Osteoblast (primary cell): ENCODE measurements around the gene GZMM. TPM values are rescaled to one million over a fixed set of nuclear protein-coding genes. Genes with fewer than 3 reads are reported as not detected.
"Not testable (repeated sequence)": the region's sequence is repeated elsewhere in the genome, so short reads cannot be mapped to it uniquely, and the experiment has no call there.

Experiments
- DNase-seq: peaks from one replicate; pipeline ENCODE4 v3.0.0; 2011; ENCODE audit warnings: low spot score, mixed read lengths; ENCODE audit not compliant: insufficient read length; ENCODE audit errors: missing footprints
- H2AFZ ChIP-seq: 2 replicates; pipeline ENCODE4 v1.6.0; 2011; ENCODE audit warnings: mild to moderate bottlenecking, low read length
- H3K27ac ChIP-seq: 2 replicates; pipeline ENCODE4 v1.5.1; 2011; ENCODE audit warnings: mild to moderate bottlenecking, low read depth, low read length, moderate library complexity
- H3K27me3 ChIP-seq: 2 replicates; pipeline ENCODE4 v1.6.0; 2012; ENCODE audit warnings: mild to moderate bottlenecking, control low read depth, inconsistent platforms, low read length, moderate library complexity; ENCODE audit not compliant: insufficient read depth
- H3K36me3 ChIP-seq: 2 replicates; pipeline ENCODE4 v1.5.1; 2011; ENCODE audit warnings: mild to moderate bottlenecking, low read length, control low read depth, moderate library complexity; ENCODE audit not compliant: insufficient read depth
- H3K4me1 ChIP-seq: 2 replicates; pipeline ENCODE4 v1.5.1; 2011; ENCODE audit warnings: mild to moderate bottlenecking, low read length, control low read depth, moderate library complexity; ENCODE audit not compliant: insufficient read depth
- H3K4me2 ChIP-seq: 2 replicates; pipeline ENCODE4 v1.6.0; 2011; ENCODE audit warnings: mild to moderate bottlenecking, low read length; ENCODE audit not compliant: insufficient read depth
- H3K4me3 ChIP-seq: fragments of 200-600 bp; sonication (generic); 3 replicates; pipeline ENCODE4 v1.5.1; 2012; ENCODE audit warnings: mild to moderate bottlenecking, low read length, inconsistent platforms; ENCODE audit not compliant: insufficient read depth
- H3K79me2 ChIP-seq: 2 replicates; pipeline ENCODE4 v1.6.0; 2012; ENCODE audit warnings: mild to moderate bottlenecking, low read length, control low read depth, inconsistent platforms; ENCODE audit not compliant: insufficient read depth
- H3K9me3 ChIP-seq: 2 replicates; pipeline ENCODE4 v1.5.1; 2011; ENCODE audit warnings: low read depth, low read length, control low read depth
- H4K20me1 ChIP-seq: 2 replicates; pipeline ENCODE4 v1.6.0; 2012; ENCODE audit warnings: mild to moderate bottlenecking, low read length, control low read depth; ENCODE audit not compliant: insufficient read depth
- CTCF ChIP-seq: IDR thresholded peaks from 2 replicates; pipeline ENCODE4 v1.5.1; 2011; ENCODE audit warnings: mild to moderate bottlenecking, low read depth, low read length, moderate library complexity; ENCODE audit errors: extremely low read depth
- total RNA-seq: library from RNA; depleted of rRNA; stranded (reverse); fragments of >200 nt; gene quantifications from 2 replicates; pipeline ENCODE4 v1.2.3, GENCODE V29; 2012

Gene GZMM
- total RNA-seq, 1 donor, result under 0.01 TPM

- no peak for TF ChIP-seq CTCF
- no peaks in the 10 kb centered on the region for H3K9me3 ChIP-seq
- peak; percentile 88 for DNase-seq
- peaks cover 29% of the 10 kb centered on the region for H3K4me1 ChIP-seq
- no peak overlapping the region for H2AFZ ChIP-seq
- peaks cover 13% of the 10 kb centered on the region for H3K36me3 ChIP-seq
- peaks cover 34% of the 10 kb centered on the region for H3K79me2 ChIP-seq
- peaks cover 2% of the 10 kb centered on the region for H3K27me3 ChIP-seq
- peaks cover 55% of the 10 kb centered on the region for H4K20me1 ChIP-seq
- no peak overlapping the region for H3K4me2 ChIP-seq
- peak overlapping the region; percentile 39 for H3K27ac ChIP-seq
- H3K4me3 ChIP-seq, result no peak overlapping the region
Measured at GRCh38 chr19:583198-583967, 39.5 kb downstream of the GZMM start.

- Histone ChIP-seq H3K4me3 (no peak overlapping the region), H3K79me2 (peaks cover 29% of the 10 kb centered on the region), H3K27me3 (peaks cover 7% of the 10 kb centered on the region), H3K4me2 (no peak overlapping the region), H3K9me3 (no peaks in the 10 kb centered on the region), H3K4me1 (peaks cover 34% of the 10 kb centered on the region), H3K27ac (no peak overlapping the region), H3K36me3 (peaks cover 13% of the 10 kb centered on the region), H2AFZ (no peak overlapping the region), H4K20me1 (peaks cover 53% of the 10 kb centered on the region)
- TF ChIP-seq CTCF, result no peak
- DNase-seq, result no peak
Measured at GRCh38 chr19:583968-584239, 40.1 kb downstream of the GZMM start.

GRCh38 chr19:584240-585001, 40.6 kb downstream of the GZMM start:
- H2AFZ ChIP-seq, result no peak overlapping the region
- TF ChIP-seq CTCF, result peak; percentile 80

DNA sequence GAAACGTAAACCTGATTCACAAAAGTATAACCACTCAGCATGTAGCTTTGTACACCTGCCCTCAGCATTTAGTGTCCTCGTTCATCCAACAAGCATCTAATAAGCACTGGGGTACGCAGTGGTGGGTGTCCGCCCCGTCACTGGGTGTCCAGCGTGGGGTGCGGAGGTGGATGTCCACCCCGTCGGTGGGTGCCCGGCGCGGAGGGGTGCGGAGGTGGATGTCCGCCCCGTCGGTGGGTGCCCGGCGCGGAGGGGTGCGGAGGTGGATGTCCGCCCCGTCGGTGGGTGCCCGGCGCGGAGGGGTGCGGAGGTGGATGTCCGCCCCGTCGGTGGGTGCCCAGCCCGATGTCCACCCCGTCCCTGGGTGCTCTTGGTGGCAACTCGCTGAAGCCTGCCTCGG, 41.3 kb downstream of the GZMM start:
- not testable (repeated sequence) for H3K27ac ChIP-seq
- Histone ChIP-seq H3K79me2 (peaks cover 17% of the 10 kb centered on the region), H4K20me1 (peaks cover 45% of the 10 kb centered on the region)

More at GRCh38 chr19:584240-585001, 40.6 kb downstream of the GZMM start:
- DNase-seq, result peak; percentile 98
- peaks cover 34% of the 10 kb centered on the region for H3K4me1 ChIP-seq
- peaks cover 52% of the 10 kb centered on the region for H4K20me1 ChIP-seq
- H3K27ac ChIP-seq, result no peak overlapping the region
- H3K4me3 ChIP-seq, result no peak overlapping the region
- H3K9me3 ChIP-seq, result no peaks in the 10 kb centered on the region
- peaks cover 12% of the 10 kb centered on the region for H3K27me3 ChIP-seq
- no peak overlapping the region for H3K4me2 ChIP-seq
- H3K36me3 ChIP-seq, result peaks cover 13% of the 10 kb centered on the region
- peaks cover 24% of the 10 kb centered on the region for H3K79me2 ChIP-seq

More for the DNA sequence above, 41.3 kb downstream of the GZMM start:
- H3K27me3 ChIP-seq, result peaks cover 13% of the 10 kb centered on the region
- H3K4me2 ChIP-seq, DNase-seq, H2AFZ ChIP-seq, H3K9me3 ChIP-seq, H3K4me3 ChIP-seq: not testable (repeated sequence)
- peaks cover 13% of the 10 kb centered on the region for H3K36me3 ChIP-seq
- H3K4me1 ChIP-seq, result peaks cover 34% of the 10 kb centered on the region
